ENCODE results near the gene ALLC. TPM values are rescaled to one million over a fixed set of nuclear protein-coding genes. Genes with fewer than 3 reads are reported as not detected.

Gene ALLC
- total and polyA plus RNA-seq, 4 donors: 0.09 to 1.4 (median 0.74) TPM

- 80% methylated on average over 13 of the region's 13 CpGs for WGBS
- Histone ChIP-seq H3K27ac (ENCODE audit: low read depth in 1 of 2, low read length in 2 of 2) (no peak overlapping the region), H3K9me3 (ENCODE audit: control insufficient read depth in 4 of 4, low read length in 3 of 4) (no peaks in the 10 kb centered on the region), H3K36me3 (ENCODE audit: control insufficient read depth in 4 of 4, insufficient read depth in 3 of 4, low read depth in 1 of 4, low read length in 3 of 4) (no peaks in the 10 kb centered on the region), H3K4me3 (ENCODE audit: low read depth in 1 of 3, low read length in 3 of 3) (no peak overlapping the region), H3K27me3 (ENCODE audit: control insufficient read depth in 4 of 4, insufficient read depth in 4 of 4, low read length in 3 of 4) (no peaks in the 10 kb centered on the region), H3K4me1 (ENCODE audit: control insufficient read depth in 4 of 4, insufficient read depth in 4 of 4, low read length in 3 of 4) (no peaks in the 10 kb centered on the region), H3K9ac (ENCODE audit: low read depth in 1 of 2, low read length in 2 of 2) (no peak overlapping the region)
- no peak for TF ChIP-seq ATF3 (IDR thresholded peaks at IDR 0.05)
- TF ChIP-seq JUND (IDR thresholded peaks at IDR 0.05): no peak
- no peak for TF ChIP-seq FOXA2 (IDR thresholded peaks at IDR 0.05)
- no peak for TF ChIP-seq NR2F2 (IDR thresholded peaks at IDR 0.05)
- no peak for TF ChIP-seq HNF4G (IDR thresholded peaks at IDR 0.05)
- TF ChIP-seq FOXA1 (IDR thresholded peaks at IDR 0.05): no peak
- TF ChIP-seq RAD21 (IDR thresholded peaks at IDR 0.05): no peak
- TF ChIP-seq SP1 (IDR thresholded peaks at IDR 0.05): no peak
- TF ChIP-seq CTCF (IDR thresholded peaks at IDR 0.05; ENCODE audit: low read depth, low read length, missing input control): no peak
- no peak for TF ChIP-seq EGR1 (IDR thresholded peaks at IDR 0.05; ENCODE audit: low read depth in 2 of 2)
- no peak for TF ChIP-seq TAF1 (conservative IDR thresholded peaks at IDR 0.05)
- no peak for TF ChIP-seq ZBTB33 (IDR thresholded peaks at IDR 0.05)
- no peak for TF ChIP-seq RXRA (IDR thresholded peaks at IDR 0.05)
- TF ChIP-seq GABPA (IDR thresholded peaks at IDR 0.05 in 1 of 2, conservative IDR thresholded peaks at IDR 0.05 in 1 of 2): no peak
- TF ChIP-seq HNF4A (conservative IDR thresholded peaks at IDR 0.05): no peak
- no peak for TF ChIP-seq MAX (IDR thresholded peaks at IDR 0.05)
- TF ChIP-seq REST (IDR thresholded peaks at IDR 0.05): no peak
- TF ChIP-seq YY1 (IDR thresholded peaks at IDR 0.05): no peak
- DNase-seq (ENCODE audit: low spot score): no peak
These were observed 21.3 kb upstream of the ALLC start for GRCh38 chr2:3636586-3637310.

All from liver (tissue), 9 donors.